OCI-LY1 (cell line): ENCODE measurements around the gene CLN3.

Experiments
- EZH2 ChIP-seq: fragments of 200-600 bp; sonication (generic), shearing (Covaris generic); IDR thresholded peaks from 2 replicates; pipeline ENCODE4 v1.8.0; 2017; ENCODE audit warnings: borderline replicate concordance, mixed run types, mild to moderate bottlenecking, antibody characterized with exemption, low read length, moderate library complexity, mixed read lengths
- TF ChIP-seq, protein P1 (sequence below): fragments of 200-600 bp; sonication (generic), shearing (Covaris generic); IDR thresholded peaks from 2 replicates; pipeline ENCODE4 v1.5.1; 2017; ENCODE audit warnings: mild to moderate bottlenecking, antibody characterized with exemption, low read length, moderate library complexity, mixed read lengths

DNA sequence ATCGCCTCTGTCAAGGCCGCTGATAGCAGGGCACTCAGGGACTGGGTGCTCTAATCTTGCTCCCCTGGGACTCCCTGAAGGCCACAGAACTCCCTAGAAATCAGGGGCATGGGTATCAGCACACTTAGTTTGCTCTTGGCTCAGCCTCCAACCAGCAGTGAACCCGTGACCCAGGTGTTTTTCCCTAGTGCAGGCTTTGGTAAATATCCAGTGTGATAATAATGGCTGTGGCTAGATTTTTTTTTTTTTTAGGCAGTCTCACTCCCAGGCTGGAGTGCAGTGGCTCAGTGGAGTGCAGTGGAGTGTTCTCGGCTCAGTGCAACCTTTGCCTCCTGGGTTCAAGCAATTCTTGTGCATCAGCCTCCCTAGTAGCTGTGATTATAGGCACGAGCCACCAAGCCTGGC, 36.6 kb upstream of the CLN3 start:
- TF ChIP-seq EZH2: no peak
- TF ChIP-seq, protein P1, sequence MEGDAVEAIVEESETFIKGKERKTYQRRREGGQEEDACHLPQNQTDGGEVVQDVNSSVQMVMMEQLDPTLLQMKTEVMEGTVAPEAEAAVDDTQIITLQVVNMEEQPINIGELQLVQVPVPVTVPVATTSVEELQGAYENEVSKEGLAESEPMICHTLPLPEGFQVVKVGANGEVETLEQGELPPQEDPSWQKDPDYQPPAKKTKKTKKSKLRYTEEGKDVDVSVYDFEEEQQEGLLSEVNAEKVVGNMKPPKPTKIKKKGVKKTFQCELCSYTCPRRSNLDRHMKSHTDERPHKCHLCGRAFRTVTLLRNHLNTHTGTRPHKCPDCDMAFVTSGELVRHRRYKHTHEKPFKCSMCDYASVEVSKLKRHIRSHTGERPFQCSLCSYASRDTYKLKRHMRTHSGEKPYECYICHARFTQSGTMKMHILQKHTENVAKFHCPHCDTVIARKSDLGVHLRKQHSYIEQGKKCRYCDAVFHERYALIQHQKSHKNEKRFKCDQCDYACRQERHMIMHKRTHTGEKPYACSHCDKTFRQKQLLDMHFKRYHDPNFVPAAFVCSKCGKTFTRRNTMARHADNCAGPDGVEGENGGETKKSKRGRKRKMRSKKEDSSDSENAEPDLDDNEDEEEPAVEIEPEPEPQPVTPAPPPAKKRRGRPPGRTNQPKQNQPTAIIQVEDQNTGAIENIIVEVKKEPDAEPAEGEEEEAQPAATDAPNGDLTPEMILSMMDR: no peak
